HCT116 (cell line): Measurements from ENCODE around the gene DPF3. TPM values are rescaled to one million over a fixed set of nuclear protein-coding genes. Genes with fewer than 3 reads are reported as not detected.

Source experiments
- ATAC-seq: fragments of 200-7000 bp; cut with Tn5 transposase; 2 replicates; pipeline ENCODE4 v1.9.1; 2020; ENCODE audit warnings: mild to moderate bottlenecking, moderate library complexity
- BruUV-seq: library from RNA; stranded (reverse); fragments of 400-500 nt; replicated peaks from 2 replicates; lab custom pipeline; 2021; lab: Mats Ljungman, UMichigan
- CTCF ChIA-PET: fragments of 300-600 bp; sonication (Branson Sonifier 250); formaldehyde crosslinking; loops from one replicate; lab custom pipeline; 2021; ENCODE audit warnings: antibody characterized with exemption; lab: Charles Lee
- POLR2A ChIA-PET: fragments of 300-600, 350-600 bp; sonication (Branson Sonifier 250); formaldehyde crosslinking; loops from one replicate; lab custom pipeline; 2021; ENCODE audit warnings: antibody characterized with exemption; lab: Charles Lee
- RAD21 ChIA-PET, 2 experiments: fragments of 300-600 bp; sonication (Branson Sonifier 250); formaldehyde crosslinking; loops; one replicate each; lab custom pipeline; 2023; ENCODE audit warnings: low total read pairs in 2 of 2; ENCODE audit not compliant: uncharacterized antibody in 2 of 2, unreplicated experiment in 2 of 2, low non-redundant PET in 1 of 2; lab: Charles Lee
- DNase-seq: peaks from one replicate; pipeline ENCODE4 v3.0.0-alpha.2; 2010; ENCODE audit warnings: low read depth, low spot score
- H2AFZ ChIP-seq: fragments of 200-600 bp; shearing (Covaris generic), sonication (generic); 2 replicates; pipeline ENCODE4 v1.6.1; 2017; ENCODE audit warnings: low read depth, mixed run types, mixed read lengths, antibody characterized with exemption, low read length; ENCODE audit not compliant: poor library complexity, severe bottlenecking
- H3K27ac ChIP-seq: 2 replicates; pipeline ENCODE4 v1.5.1; 2012; ENCODE audit warnings: low read depth, low read length
- H3K27me3 ChIP-seq: fragments of 200-600 bp; sonication (generic); 2 replicates; pipeline ENCODE4 v1.6.1; 2016; ENCODE audit warnings: mixed run types, low read length, mixed read lengths; ENCODE audit not compliant: insufficient read depth
- H3K36me3 ChIP-seq, 2 experiments: fragments of 200-500 bp in 1 of 2; fragments of 200-600 bp in 1 of 2; sonication (Bioruptor generic) in 1 of 2; sonication (generic) in 1 of 2; 2 replicates each; pipeline versions ENCODE4 v1.5.1 to v1.6.1; 2014 to 2016; ENCODE audit warnings: low read length in 2 of 2, inconsistent platforms in 1 of 2, mixed read lengths in 1 of 2, mixed run types in 1 of 2; ENCODE audit not compliant: insufficient read depth in 2 of 2, control insufficient read depth in 1 of 2
- H3K4me1 ChIP-seq, 2 experiments: fragments of 200-600 bp in 1 of 2; sonication (generic) in 1 of 2; 2 replicates each; pipeline versions ENCODE4 v1.5.1 to v1.6.1; 2012 to 2017; ENCODE audit warnings: low read length in 2 of 2, inconsistent platforms in 1 of 2, mild to moderate bottlenecking in 1 of 2, mixed read lengths in 1 of 2, mixed run types in 1 of 2, moderate library complexity in 1 of 2; ENCODE audit not compliant: insufficient read depth in 2 of 2, control insufficient read depth in 1 of 2
- H3K4me2 ChIP-seq: fragments of 200-600 bp; sonication (generic); 2 replicates; pipeline ENCODE4 v1.6.1; 2017; ENCODE audit warnings: mixed run types, low read length, mixed read lengths
- H3K4me3 ChIP-seq, 2 experiments: fragments of 200-600 bp in 1 of 2; sonication (generic) in 1 of 2; replicated peaks in 1 of 2; 2 replicates each; pipeline ENCODE4 v1.5.1; 2011 to 2016; ENCODE audit warnings: low read length in 2 of 2, control low read depth in 1 of 2, low read depth in 1 of 2, mild to moderate bottlenecking in 1 of 2, mixed read lengths in 1 of 2, mixed run types in 1 of 2
- H3K79me2 ChIP-seq: fragments of 200-600 bp; sonication (generic); 2 replicates; pipeline ENCODE4 v1.6.1; 2017; ENCODE audit warnings: mild to moderate bottlenecking, mixed run types, low read length, moderate library complexity, mixed read lengths; ENCODE audit not compliant: insufficient read depth
- H3K9ac ChIP-seq: fragments of 200-600 bp; sonication (generic); 2 replicates; pipeline ENCODE4 v1.6.1; 2016; ENCODE audit warnings: low read length, mixed read lengths
- H3K9me2 ChIP-seq: fragments of 200-600 bp; sonication (generic), shearing (Covaris generic); 2 replicates; pipeline ENCODE4 v1.6.1; 2017; ENCODE audit warnings: mixed run types, mild to moderate bottlenecking, moderate library complexity; ENCODE audit not compliant: insufficient read depth
- H3K9me3 ChIP-seq, 2 experiments: fragments of 200-500 bp in 1 of 2; fragments of 200-600 bp in 1 of 2; sonication (Bioruptor generic) in 1 of 2; sonication (generic) in 1 of 2; 2 replicates each; pipeline ENCODE4 v1.6.1; 2014 to 2017; ENCODE audit warnings: low read length in 2 of 2, mixed read lengths in 2 of 2, inconsistent platforms in 1 of 2, low read depth in 1 of 2, mild to moderate bottlenecking in 1 of 2, mixed run types in 1 of 2, moderate library complexity in 1 of 2; ENCODE audit not compliant: control insufficient read depth in 1 of 2, insufficient read depth in 1 of 2
- H4K20me1 ChIP-seq: fragments of 200-600 bp; sonication (generic), shearing (Covaris generic); 2 replicates; pipeline ENCODE4 v1.6.1; 2017; ENCODE audit warnings: mixed run types, mild to moderate bottlenecking, moderate library complexity; ENCODE audit not compliant: insufficient read depth
- ATF3 ChIP-seq: IDR thresholded peaks from 2 replicates; pipeline ENCODE4 v1.6.1; 2012
- CBX3 ChIP-seq: IDR thresholded peaks from 2 replicates; pipeline ENCODE4 v1.6.1; 2012; ENCODE audit warnings: low read depth
- CEBPB ChIP-seq: IDR thresholded peaks from 2 replicates; pipeline ENCODE4 v1.6.1; 2012; ENCODE audit warnings: low read depth
- EGR1 ChIP-seq: IDR thresholded peaks from 2 replicates; pipeline ENCODE4 v1.6.1; 2012; ENCODE audit warnings: low read depth
- ELF1 ChIP-seq: IDR thresholded peaks from 2 replicates; pipeline ENCODE4 v1.6.1; 2012; ENCODE audit warnings: low read depth, borderline replicate concordance
- EZH2 ChIP-seq: fragments of 200-600 bp; sonication (generic); IDR thresholded peaks from 2 replicates; pipeline ENCODE4 v1.6.1; 2017; ENCODE audit warnings: antibody characterized with exemption, mixed run types
- EZH2phosphoT487 ChIP-seq: fragments of 200-600 bp; IDR thresholded peaks from 2 replicates; pipeline ENCODE4 v1.6.1; 2018; ENCODE audit warnings: antibody characterized with exemption, borderline replicate concordance
- FOSL1 ChIP-seq: IDR thresholded peaks from 2 replicates; pipeline ENCODE4 v1.6.1; 2012; ENCODE audit warnings: low read depth
- JUND ChIP-seq: IDR thresholded peaks from 2 replicates; pipeline ENCODE4 v1.6.1; 2012
- MAX ChIP-seq: IDR thresholded peaks from 2 replicates; pipeline ENCODE4 v1.6.1; 2012
- REST ChIP-seq: IDR thresholded peaks from 2 replicates; pipeline ENCODE4 v1.6.1; 2012; ENCODE audit warnings: low read depth
- SIN3A ChIP-seq: IDR thresholded peaks from 2 replicates; pipeline ENCODE4 v1.6.1; 2012; ENCODE audit warnings: low read depth
- SP1 ChIP-seq: IDR thresholded peaks from 2 replicates; pipeline ENCODE4 v1.6.1; 2012; ENCODE audit warnings: low read depth
- SRF ChIP-seq: IDR thresholded peaks from 2 replicates; pipeline ENCODE4 v1.6.1; 2012; ENCODE audit warnings: low read depth
- ZFX ChIP-seq: fragments of 450-650 bp; IDR thresholded peaks from 2 replicates; pipeline ENCODE4 v1.6.1; 2017
- ZNF274 ChIP-seq: fragments of 200-500 bp; sonication (Bioruptor generic); IDR thresholded peaks from 2 replicates; pipeline ENCODE4 v1.6.1; 2014; ENCODE audit warnings: mild to moderate bottlenecking, low read depth, low read length, inconsistent platforms
- intact Hi-C: fragments of 100-400 bp; cut with micrococcal nuclease; formaldehyde crosslinking; loops from 2 replicates; pipeline ENCODE4 v1.10.0; 2022
- total RNA-seq: library from RNA; stranded (reverse); gene quantifications from one replicate; pipeline ENCODE4 v1.2.1, GENCODE V29; 2021; ENCODE audit not compliant: unreplicated experiment

The DPF3 gene
- total RNA-seq, 1 experiment from 2014 or later = 0.27 TPM

- no peaks in the 10 kb centered on the region for H3K9me2 ChIP-seq
- CTCF ChIA-PET = no interaction called here
- intact Hi-C loops = no loop called here
- no peaks in the 10 kb centered on the region for H3K4me1 ChIP-seq
- H3K4me2 ChIP-seq = no peak overlapping the region
- no peak overlapping the region for H3K27ac ChIP-seq
- no peak overlapping the region for H3K4me3 ChIP-seq
- H3K79me2 ChIP-seq = no peaks in the 10 kb centered on the region
- POLR2A ChIA-PET = no interaction called here
- no peak for TF ChIP-seq JUND
- no peak for TF ChIP-seq EZH2
- TF ChIP-seq SRF = no peak
- no peak for TF ChIP-seq EZH2phosphoT487
- TF ChIP-seq CEBPB = no peak
- no peak for TF ChIP-seq CBX3
- no TSS peak for BruUV-seq
- ATAC-seq (no peak), DNase-seq (no peak)
- no peaks in the 10 kb centered on the region for H3K27me3 ChIP-seq
- H4K20me1 ChIP-seq = no peaks in the 10 kb centered on the region
- no peak overlapping the region for H2AFZ ChIP-seq
- no peaks in the 10 kb centered on the region for H3K36me3 ChIP-seq
- RAD21 ChIA-PET = no interaction called here
- H3K9ac ChIP-seq = no peak overlapping the region
- no peaks in the 10 kb centered on the region for H3K9me3 ChIP-seq
Observed at GRCh38 chr14:72852194-72852593, 41.7 kb downstream of the DPF3 start.

- H3K27ac ChIP-seq = no peak overlapping the region
- H3K9me3 ChIP-seq = no peaks in the 10 kb centered on the region
- H3K4me3 ChIP-seq = no peak overlapping the region
- no TSS peak for BruUV-seq
- no peaks in the 10 kb centered on the region for H3K27me3 ChIP-seq
- ChIA-PET POLR2A (no interaction called here), CTCF (no interaction called here)
- intact Hi-C loops = no loop called here
- no peaks in the 10 kb centered on the region for H3K9me2 ChIP-seq
- H3K4me1 ChIP-seq = no peaks in the 10 kb centered on the region
- ATAC-seq (no peak), DNase-seq (no peak)
- H4K20me1 ChIP-seq = no peaks in the 10 kb centered on the region
- H3K79me2 ChIP-seq = no peaks in the 10 kb centered on the region
- no peak for TF ChIP-seq ZFX
- TF ChIP-seq ATF3 = no peak
- no peak for TF ChIP-seq SP1
- TF ChIP-seq REST = no peak
- no peak for TF ChIP-seq CEBPB
- no peak for TF ChIP-seq MAX
- no peak for TF ChIP-seq EGR1
- TF ChIP-seq ZNF274 = no peak
- TF ChIP-seq FOSL1 = no peak
- no peak for TF ChIP-seq ELF1
- TF ChIP-seq SIN3A = no peak
- TF ChIP-seq, all 23 proteins: peak for 0
- H3K4me2 ChIP-seq = no peak overlapping the region
- H2AFZ ChIP-seq = no peak overlapping the region
- H3K36me3 ChIP-seq = no peaks in the 10 kb centered on the region
- RAD21 ChIA-PET = no interaction called here
- no peak overlapping the region for H3K9ac ChIP-seq
Observed at GRCh38 chr14:72851635-72852034, 42.3 kb downstream of the DPF3 start.
